ENCODE results near the gene TRIM2. TPM values are rescaled to one million over a fixed set of nuclear protein-coding genes. Genes with fewer than 3 reads are reported as not detected.

Gene TRIM2
- total RNA-seq, 1 donor from 2014 or later: 40.8 TPM

DNA sequence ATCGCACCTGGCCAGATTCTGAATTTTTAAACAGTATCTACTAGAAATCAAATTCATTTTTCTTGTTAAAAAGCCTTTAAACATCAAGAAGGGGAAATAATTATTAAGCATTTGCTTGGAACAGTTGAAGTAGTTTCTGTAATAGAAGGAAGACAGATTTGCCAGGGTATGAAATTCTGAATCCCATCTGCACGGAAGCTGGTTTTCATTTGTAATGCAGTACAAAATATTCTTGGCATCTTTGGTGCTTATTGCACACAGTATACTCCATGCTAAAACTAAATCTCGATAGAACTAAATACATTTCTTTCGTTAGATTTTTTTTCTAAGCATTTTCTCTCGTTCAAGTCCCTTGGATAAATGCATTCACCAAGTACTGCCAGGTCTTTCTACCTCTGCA is 25.3 kb downstream of the TRIM2 start:
- no peak for DNase-seq (ENCODE audit: low read depth)
- H3K4me3 ChIP-seq (ENCODE audit: low read depth, low read length): no peak overlapping the region
- TF ChIP-seq, protein P1, sequence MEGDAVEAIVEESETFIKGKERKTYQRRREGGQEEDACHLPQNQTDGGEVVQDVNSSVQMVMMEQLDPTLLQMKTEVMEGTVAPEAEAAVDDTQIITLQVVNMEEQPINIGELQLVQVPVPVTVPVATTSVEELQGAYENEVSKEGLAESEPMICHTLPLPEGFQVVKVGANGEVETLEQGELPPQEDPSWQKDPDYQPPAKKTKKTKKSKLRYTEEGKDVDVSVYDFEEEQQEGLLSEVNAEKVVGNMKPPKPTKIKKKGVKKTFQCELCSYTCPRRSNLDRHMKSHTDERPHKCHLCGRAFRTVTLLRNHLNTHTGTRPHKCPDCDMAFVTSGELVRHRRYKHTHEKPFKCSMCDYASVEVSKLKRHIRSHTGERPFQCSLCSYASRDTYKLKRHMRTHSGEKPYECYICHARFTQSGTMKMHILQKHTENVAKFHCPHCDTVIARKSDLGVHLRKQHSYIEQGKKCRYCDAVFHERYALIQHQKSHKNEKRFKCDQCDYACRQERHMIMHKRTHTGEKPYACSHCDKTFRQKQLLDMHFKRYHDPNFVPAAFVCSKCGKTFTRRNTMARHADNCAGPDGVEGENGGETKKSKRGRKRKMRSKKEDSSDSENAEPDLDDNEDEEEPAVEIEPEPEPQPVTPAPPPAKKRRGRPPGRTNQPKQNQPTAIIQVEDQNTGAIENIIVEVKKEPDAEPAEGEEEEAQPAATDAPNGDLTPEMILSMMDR (conservative IDR thresholded peaks at IDR 0.05; ENCODE audit: low read depth, low read length): no peak

DNA sequence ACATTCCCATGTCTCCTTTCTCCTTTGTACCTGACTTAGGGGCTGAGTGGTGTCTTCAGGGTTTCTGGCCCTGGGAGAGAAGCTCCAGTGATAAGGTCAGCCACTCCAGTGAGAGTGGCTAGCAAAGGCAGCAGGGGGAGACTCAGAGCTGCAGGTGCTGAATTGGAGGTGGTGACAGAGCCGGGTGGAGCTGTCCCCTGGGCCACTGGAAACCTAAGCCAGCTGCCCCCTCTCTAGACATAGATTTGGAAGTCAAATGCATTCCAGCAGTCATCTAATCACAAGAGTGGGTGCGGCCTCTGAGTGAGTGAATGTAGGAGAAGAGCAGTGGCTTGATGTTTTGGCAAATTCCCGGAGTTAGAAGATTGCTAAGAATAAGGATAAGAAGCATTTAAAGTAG is 28.5 kb downstream of the TRIM2 start:
- H3K4me3 ChIP-seq (ENCODE audit: low read depth, low read length): no peak overlapping the region
- no peak for DNase-seq (ENCODE audit: low read depth)
- TF ChIP-seq, protein P1 (conservative IDR thresholded peaks at IDR 0.05; ENCODE audit: low read depth, low read length): peak; percentile 52

DNA sequence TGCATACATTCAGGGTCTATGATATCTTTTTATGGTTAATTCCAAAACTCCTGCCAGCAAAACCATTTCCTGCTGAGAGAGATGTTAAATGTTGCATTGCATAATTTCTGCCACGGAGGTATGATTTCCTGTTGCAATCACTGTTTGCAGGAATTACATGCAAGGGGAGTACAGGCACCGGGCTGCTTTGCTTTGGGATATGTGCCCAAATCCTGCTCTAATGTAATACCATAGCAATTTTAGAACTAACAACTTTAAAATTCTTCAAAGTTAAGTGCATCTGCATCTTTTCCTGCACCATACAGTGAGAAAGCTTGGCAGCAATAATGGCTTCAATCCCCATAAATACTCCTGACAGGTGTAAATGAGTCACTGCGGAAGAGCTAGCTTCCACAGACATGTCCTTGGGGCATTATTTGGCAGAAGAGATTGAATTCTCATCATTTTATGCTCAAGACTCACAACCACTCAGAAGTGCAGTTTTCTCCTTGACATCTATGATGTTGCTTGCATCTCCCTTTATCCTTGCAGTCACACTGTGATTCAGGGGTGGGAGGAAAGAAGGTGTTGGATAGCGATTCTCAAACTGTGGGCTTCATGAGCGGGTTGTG is 29.6 kb downstream of the TRIM2 start:
- DNase-seq (ENCODE audit: low read depth): no peak
- no peak overlapping the region for H3K4me3 ChIP-seq (ENCODE audit: low read depth, low read length)
- TF ChIP-seq, protein P1 (conservative IDR thresholded peaks at IDR 0.05; ENCODE audit: low read depth, low read length): no peak

DNA sequence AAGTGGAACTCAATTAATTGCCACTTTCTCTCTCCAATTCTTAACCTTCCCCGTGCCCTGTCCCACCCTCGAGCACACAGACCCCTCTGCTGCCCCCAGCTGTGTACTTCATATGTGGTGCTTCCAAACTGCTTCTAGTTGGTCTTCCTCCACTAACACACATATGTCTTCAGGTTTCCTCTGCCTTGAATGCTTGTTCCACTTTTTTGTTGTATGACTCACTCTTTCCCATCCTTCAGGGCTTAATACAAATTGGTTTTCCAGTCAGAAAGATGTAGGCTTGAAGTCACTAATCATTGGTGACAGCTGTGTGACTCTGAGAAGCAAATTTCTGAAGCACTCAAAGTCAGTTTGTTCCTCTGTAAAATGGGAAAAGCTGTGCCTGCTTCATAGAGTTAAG is 30.6 kb downstream of the TRIM2 start:
- TF ChIP-seq, protein P1 (conservative IDR thresholded peaks at IDR 0.05; ENCODE audit: low read depth, low read length): no peak
- H3K4me3 ChIP-seq (ENCODE audit: low read depth, low read length): no peak overlapping the region
- no peak for DNase-seq (ENCODE audit: low read depth)

DNA sequence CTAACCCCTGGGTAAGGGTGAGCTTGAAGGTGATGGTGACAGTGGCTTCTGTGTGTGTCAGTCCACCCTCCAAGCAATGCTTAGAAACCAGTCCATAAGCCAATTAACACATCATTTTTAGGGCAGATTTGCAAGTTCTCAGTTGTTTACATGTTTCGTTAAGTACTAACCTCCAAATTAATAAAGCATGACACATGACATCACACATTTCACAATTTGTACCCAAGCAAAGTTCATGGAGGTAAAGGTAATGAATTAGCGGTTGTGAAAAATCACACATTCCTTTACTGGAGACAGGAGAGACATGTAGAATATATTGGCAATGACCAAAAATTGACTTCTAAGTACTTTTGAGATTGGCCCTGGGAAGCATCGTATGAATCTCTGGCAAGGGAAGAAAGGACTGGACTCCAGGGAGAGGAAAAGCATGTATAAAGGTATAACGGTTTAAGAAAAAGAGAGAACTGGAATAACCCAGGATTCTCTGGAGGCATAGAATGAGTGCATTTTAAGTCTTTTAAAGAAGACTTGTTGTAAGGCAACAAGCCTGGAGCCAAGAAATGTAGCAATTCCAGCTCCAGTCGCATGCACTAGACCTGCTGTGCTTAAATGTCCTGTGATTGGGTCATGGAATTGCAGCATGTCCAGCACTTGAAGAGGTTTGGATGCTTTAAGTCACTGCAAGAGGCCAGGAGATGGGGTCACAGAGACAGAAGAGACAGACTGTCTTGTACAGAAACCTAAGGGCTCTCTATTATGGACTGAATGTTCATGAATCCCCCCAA is 34.1 kb downstream of the TRIM2 start:
- TF ChIP-seq, protein P1 (conservative IDR thresholded peaks at IDR 0.05; ENCODE audit: low read depth, low read length): no peak
- DNase-seq (ENCODE audit: low read depth): no peak
- H3K4me3 ChIP-seq (ENCODE audit: low read depth, low read length): no peak overlapping the region

DNA sequence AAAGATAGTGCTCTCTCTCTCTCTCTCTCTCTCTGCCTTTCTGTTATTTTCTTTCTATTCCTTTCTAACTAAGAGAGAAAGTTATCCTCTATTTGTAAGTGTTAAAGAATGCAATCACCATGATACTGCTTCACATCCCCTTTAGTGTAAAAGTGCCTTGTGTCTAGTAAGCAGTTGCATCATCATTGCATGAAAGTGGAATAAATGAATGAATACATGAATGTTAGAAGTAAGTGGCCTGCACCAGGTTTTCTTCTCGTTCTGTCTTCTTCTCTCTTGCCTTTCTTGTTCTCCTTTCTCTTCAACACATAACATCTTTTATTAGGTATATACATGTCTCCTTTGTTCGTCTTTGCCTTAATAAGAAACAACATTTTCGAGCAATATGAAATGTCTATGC is 35.2 kb downstream of the TRIM2 start:
- TF ChIP-seq, protein P1 (conservative IDR thresholded peaks at IDR 0.05; ENCODE audit: low read depth, low read length): no peak
- H3K4me3 ChIP-seq (ENCODE audit: low read depth, low read length): no peak overlapping the region
- DNase-seq (ENCODE audit: low read depth): no peak
